ENCODE results near the gene GSTM2. TPM values are rescaled to one million over a fixed set of nuclear protein-coding genes. Genes with fewer than 3 reads are reported as not detected.

The GSTM2 gene
- total and polyA plus RNA-seq, 4 donors = 7.7 to 106 (median 39.6) TPM

DNA sequence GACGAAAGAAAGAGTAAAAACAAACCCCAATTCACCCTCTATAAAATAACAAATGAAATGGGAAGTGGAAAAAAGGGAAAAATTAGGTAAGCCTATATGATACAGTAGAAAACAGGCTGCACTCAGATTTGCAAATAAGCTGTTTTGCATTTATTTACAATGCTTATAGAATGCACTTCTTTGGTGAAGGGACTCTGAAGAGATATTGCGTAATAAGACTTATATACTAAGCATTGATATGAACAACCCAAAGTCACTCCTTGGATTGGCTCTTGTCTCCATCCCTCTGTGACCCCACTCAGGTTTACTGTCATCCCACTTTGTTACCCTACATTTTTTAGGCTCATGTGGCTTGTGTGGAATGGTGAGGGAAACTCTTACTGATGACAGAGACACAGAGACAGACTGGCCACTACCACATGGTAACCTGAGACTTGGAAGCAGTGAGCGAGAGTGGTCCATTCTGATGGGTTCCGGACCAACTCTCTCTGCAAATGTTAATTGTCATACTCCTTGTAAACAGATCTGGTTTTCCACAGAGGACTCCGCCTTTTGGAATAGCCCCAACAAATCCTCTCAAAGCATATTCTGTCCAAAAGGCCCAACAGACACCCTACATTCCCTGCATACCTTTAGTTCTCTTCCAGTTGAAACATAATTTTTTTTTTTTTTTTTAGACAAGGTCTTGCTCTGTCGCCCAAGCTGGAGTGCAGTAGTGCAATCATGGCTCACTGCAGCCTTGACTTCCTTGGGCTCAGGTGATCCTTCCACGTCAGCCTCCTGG, 55.2 kb downstream of the GSTM2 start:
- DNase-seq = no peak

More for the DNA sequence above, 55.2 kb downstream of the GSTM2 start:
- Histone ChIP-seq H3K9ac (ENCODE audit: insufficient read depth in 1 of 2, low read length in 2 of 2) (no peak overlapping the region), H3K9me3 (ENCODE audit: control insufficient read depth in 4 of 4, insufficient read depth in 3 of 4, low read length in 3 of 4) (no peaks in the 10 kb centered on the region), H3K36me3 (ENCODE audit: control insufficient read depth in 4 of 4, insufficient read depth in 4 of 4, low read length in 4 of 4) (no peaks in the 10 kb centered on the region), H3K27ac (ENCODE audit: low read depth in 1 of 2, low read length in 1 of 2) (no peak overlapping the region), H3K4me3 (no peak overlapping the region), H3K4me1 (ENCODE audit: control insufficient read depth in 5 of 5, insufficient read depth in 5 of 5, low read length in 5 of 5) (no peaks in the 10 kb centered on the region), H3K27me3 (ENCODE audit: control insufficient read depth in 3 of 3, insufficient read depth in 3 of 3, low read length in 2 of 3) (no peaks in the 10 kb centered on the region)
- ATAC-seq (ENCODE audit: insufficient read depth, low FRiP score) = no peak
- WGBS, 2 donors = 84 to 93% methylated on average over 7 of the region's 7 CpGs
- no peak for TF ChIP-seq CTCF (IDR thresholded peaks at IDR 0.05; ENCODE audit: control extremely low read depth, extremely low read depth)

Other genes with a start within 250 kb of the GSTM2 start
- gene PSMA5, start 241.6 kb upstream of the GSTM2 start, total RNA-seq = 10 to 100 TPM; 33.8 to 93.0 TPM
- gene PSMA5, start 241.6 kb upstream of the GSTM2 start, polyA plus RNA-seq = 10 to 100 TPM; 57.1 to 86.6 TPM
- 1 to 10 TPM in 1 of 2 donors, under 1 TPM in 1; 0.31 to 1.4 TPM for gene SYPL2, start 201.5 kb upstream of the GSTM2 start, total RNA-seq
- 1 to 10 TPM in 1 of 2 donors, under 1 TPM in 1; 0.81 to 1.3 TPM for gene SYPL2, start 201.5 kb upstream of the GSTM2 start, polyA plus RNA-seq
- gene ATXN7L2, start 184.2 kb upstream of the GSTM2 start, total RNA-seq = 1 to 10 TPM; 2.6 to 4.5 TPM
- 1 to 10 TPM; 4.2 to 6.0 TPM for gene ATXN7L2, start 184.2 kb upstream of the GSTM2 start, polyA plus RNA-seq
- 10 to 100 TPM in 1 of 2 donors, 1 to 10 TPM in 1; 3.4 to 13.6 TPM for gene CYB561D1, start 174.0 kb upstream of the GSTM2 start, total RNA-seq
- 1 to 10 TPM; 4.2 to 8.2 TPM for gene CYB561D1, start 174.0 kb upstream of the GSTM2 start, polyA plus RNA-seq
- gene AMIGO1, start 158.3 kb upstream of the GSTM2 start, total RNA-seq = 1 to 10 TPM; 3.9 to 6.3 TPM
- 1 to 10 TPM; 2.4 to 2.9 TPM for gene AMIGO1, start 158.3 kb upstream of the GSTM2 start, polyA plus RNA-seq
- gene GPR61, start 128.2 kb upstream of the GSTM2 start, total RNA-seq = not detected
- not detected for gene GPR61, start 128.2 kb upstream of the GSTM2 start, polyA plus RNA-seq
- gene GNAI3, start 119.4 kb upstream of the GSTM2 start, total RNA-seq = 10 to 100 TPM in 1 of 2 donors, 1 to 10 TPM in 1; 7.1 to 10.4 TPM
- 1 to 10 TPM; 2.7 to 6.0 TPM for gene GNAI3, start 119.4 kb upstream of the GSTM2 start, polyA plus RNA-seq
- not detected for gene GNAT2, start 48.4 kb upstream of the GSTM2 start, total RNA-seq
- gene GNAT2, start 48.4 kb upstream of the GSTM2 start, polyA plus RNA-seq = under 1 TPM in 1 of 2 donors, not detected in 1; 0.24 TPM
- 10 to 100 TPM; 35.8 to 57.4 TPM for gene AMPD2, start 48.2 kb upstream of the GSTM2 start, total RNA-seq
- gene AMPD2, start 48.2 kb upstream of the GSTM2 start, polyA plus RNA-seq = 10 to 100 TPM; 16.7 to 53.2 TPM
- gene GSTM4, start 12.0 kb upstream of the GSTM2 start, total RNA-seq = 10 to 100 TPM; 18.6 to 19.7 TPM
- gene GSTM4, start 12.0 kb upstream of the GSTM2 start, polyA plus RNA-seq = 10 to 100 TPM in 1 of 2 donors, 1 to 10 TPM in 1; 8.8 to 17.1 TPM
- gene GSTM1, start 19.8 kb downstream of the GSTM2 start, total RNA-seq = not detected
- 10 to 100 TPM in 1 of 2 donors, under 1 TPM in 1; 0.10 to 36.9 TPM for gene GSTM1, start 19.8 kb downstream of the GSTM2 start, polyA plus RNA-seq
- gene GSTM5, start 44.2 kb downstream of the GSTM2 start, total RNA-seq = 10 to 100 TPM in 1 of 2 donors, 1 to 10 TPM in 1; 6.2 to 23.7 TPM
- gene GSTM5, start 44.2 kb downstream of the GSTM2 start, polyA plus RNA-seq = 1 to 10 TPM; 2.9 to 7.9 TPM
- 10 to 100 TPM; 11.0 to 39.5 TPM for gene GSTM3, start 73.0 kb downstream of the GSTM2 start, total RNA-seq
- 10 to 100 TPM; 21.7 to 24.1 TPM for gene GSTM3, start 73.0 kb downstream of the GSTM2 start, polyA plus RNA-seq
- gene EPS8L3, start 95.9 kb downstream of the GSTM2 start, total RNA-seq = under 1 TPM in 1 of 2 donors, not detected in 1; 0.52 TPM
- gene EPS8L3, start 95.9 kb downstream of the GSTM2 start, polyA plus RNA-seq = under 1 TPM in 1 of 2 donors, not detected in 1; 0.10 TPM
- gene CSF1, start 242.8 kb downstream of the GSTM2 start, total RNA-seq = 10 to 100 TPM; 24.7 to 65.3 TPM
- gene CSF1, start 242.8 kb downstream of the GSTM2 start, polyA plus RNA-seq = 10 to 100 TPM; 13.5 to 32.2 TPM